ENCODE results near the gene PPFIA1.
"Not testable (repeated sequence)": the region's sequence is repeated elsewhere in the genome, so short reads cannot be mapped to it uniquely, and the experiment has no call there.

The PPFIA1 gene

GRCh38 chr11:70358753-70359152 is 88.3 kb downstream of the PPFIA1 start:
- DNase-seq (ENCODE audit: low read depth in 3 of 3), result no peak

- DNase-seq (ENCODE audit: low read depth in 3 of 3), result no peak
These were observed 89.1 kb downstream of the PPFIA1 start for GRCh38 chr11:70359451-70360205.

GRCh38 chr11:70360211-70360610 is 89.7 kb downstream of the PPFIA1 start:
- DNase-seq (ENCODE audit: low read depth in 3 of 3), result no peak

- DNase-seq (ENCODE audit: low read depth in 3 of 3), result no peak
These were observed 93.7 kb downstream of the PPFIA1 start for GRCh38 chr11:70364178-70364577.

- DNase-seq (ENCODE audit: low read depth in 3 of 3), result peak; percentile 63 to 72 (median 67)
These were observed 94.5 kb downstream of the PPFIA1 start for GRCh38 chr11:70364745-70365543.

GRCh38 chr11:70365544-70365927 is 95.0 kb downstream of the PPFIA1 start:
- DNase-seq (ENCODE audit: low read depth in 3 of 3), result no peak

- DNase-seq (ENCODE audit: low read depth in 3 of 3), result no peak
These were observed 96.6 kb downstream of the PPFIA1 start for GRCh38 chr11:70367071-70367470.

GRCh38 chr11:70368961-70369360 is 98.5 kb downstream of the PPFIA1 start:
- no peak for DNase-seq (ENCODE audit: low read depth in 3 of 3)

- DNase-seq (ENCODE audit: low read depth in 3 of 3), result no peak
These were observed 100.8 kb downstream of the PPFIA1 start for GRCh38 chr11:70371241-70371640.

- DNase-seq (ENCODE audit: low read depth in 3 of 3), result no peak
These were observed 101.6 kb downstream of the PPFIA1 start for GRCh38 chr11:70372076-70372475.

GRCh38 chr11:70376621-70377020 is 106.1 kb downstream of the PPFIA1 start:
- no peak for DNase-seq (ENCODE audit: low read depth in 3 of 3)

GRCh38 chr11:70377645-70378044 is 107.2 kb downstream of the PPFIA1 start:
- DNase-seq (ENCODE audit: low read depth in 3 of 3), result no peak

GRCh38 chr11:70378506-70379134 is 108.1 kb downstream of the PPFIA1 start:
- DNase-seq (ENCODE audit: low read depth in 3 of 3), result no peak

- no peak for DNase-seq (ENCODE audit: low read depth in 3 of 3)
These were observed 110.9 kb downstream of the PPFIA1 start for GRCh38 chr11:70381350-70381749.

- no peak for DNase-seq (ENCODE audit: low read depth in 3 of 3)
These were observed 111.7 kb downstream of the PPFIA1 start for GRCh38 chr11:70381872-70382861.

GRCh38 chr11:70383664-70384565 is 113.4 kb downstream of the PPFIA1 start:
- DNase-seq (ENCODE audit: low read depth in 3 of 3), result no peak

- DNase-seq (ENCODE audit: low read depth in 3 of 3), result no peak
These were observed 114.2 kb downstream of the PPFIA1 start for GRCh38 chr11:70384566-70385152.

- no peak for DNase-seq (ENCODE audit: low read depth in 3 of 3)
These were observed 117.1 kb downstream of the PPFIA1 start for GRCh38 chr11:70387564-70387963.

- no peak for DNase-seq (ENCODE audit: low read depth in 3 of 3)
These were observed 118.7 kb downstream of the PPFIA1 start for GRCh38 chr11:70389201-70389600.

GRCh38 chr11:70390882-70391281 is 120.4 kb downstream of the PPFIA1 start:
- not testable (repeated sequence) for DNase-seq (ENCODE audit: low read depth in 3 of 3)

Measured in stimulated activated CD4-positive, alpha-beta T cell treated with anti-CD3 and anti-CD28 coated beads, TNF-alpha, amount 100 ng/mL, for 48 hours (primary cell).